Activated gamma-delta T cell (primary cell): Measurements from ENCODE around the gene SEBOX.
A peak's percentile ranks its signal among the peaks of the same experiment; 100 is the strongest.

Experiments used
- DNase-seq: peaks from one replicate; lab custom pipeline; 2025; lab: John Stamatoyannopoulos, UW

Gene SEBOX

GRCh38 chr17:28318759-28319597 lies 46.0 kb downstream of the SEBOX start, which contains the start of gene TMEM97:
TSS of gene TMEM97 (plus strand) at chr17:28319200. CDS start at chr17:28319240, 40 bp downstream.
- peak; percentile 84 for DNase-seq

DNA sequence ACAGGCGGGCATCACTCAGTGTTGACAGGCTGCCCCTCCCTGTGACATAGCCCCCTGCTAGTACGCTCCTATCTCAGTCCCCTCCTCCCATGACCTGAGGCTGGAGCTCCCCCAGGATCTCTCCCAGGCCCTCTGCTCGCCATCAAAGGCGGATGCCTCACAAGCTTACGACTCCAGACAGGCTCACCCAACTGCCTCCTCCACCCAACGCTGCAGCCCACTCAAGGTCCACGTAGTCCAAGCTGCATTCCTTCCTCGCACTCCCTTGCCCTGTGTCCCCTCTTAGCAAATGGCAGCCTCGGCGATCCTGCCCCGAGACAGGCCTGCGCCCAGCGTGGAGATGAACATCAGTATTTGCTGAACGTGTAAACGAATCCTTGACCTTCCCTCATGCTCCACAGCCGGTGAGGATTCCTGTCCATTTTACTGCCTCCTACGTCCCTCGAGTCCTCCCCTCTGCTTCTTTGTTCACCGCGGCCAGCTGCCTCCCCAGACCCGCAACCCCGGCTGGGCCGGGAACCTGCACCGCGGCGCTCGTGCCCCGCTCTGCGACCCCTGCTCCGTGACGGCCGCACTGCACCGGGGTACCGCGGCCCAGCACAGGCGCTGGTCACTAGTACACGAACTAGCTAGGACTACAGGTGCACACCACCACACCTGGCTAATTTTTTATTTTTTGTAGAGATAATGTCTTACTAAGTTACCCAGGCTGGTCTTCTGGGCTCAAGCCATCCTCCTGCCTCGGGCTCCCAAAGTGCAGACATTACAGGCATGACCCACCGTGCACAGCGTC lies 46.8 kb downstream of the SEBOX start:
- DNase-seq: no peak

GRCh38 chr17:28317099-28317965 lies 47.7 kb downstream of the SEBOX start:
- DNase-seq: no peak

GRCh38 chr17:28315846-28316705 lies 48.9 kb downstream of the SEBOX start:
- DNase-seq: no peak

DNA sequence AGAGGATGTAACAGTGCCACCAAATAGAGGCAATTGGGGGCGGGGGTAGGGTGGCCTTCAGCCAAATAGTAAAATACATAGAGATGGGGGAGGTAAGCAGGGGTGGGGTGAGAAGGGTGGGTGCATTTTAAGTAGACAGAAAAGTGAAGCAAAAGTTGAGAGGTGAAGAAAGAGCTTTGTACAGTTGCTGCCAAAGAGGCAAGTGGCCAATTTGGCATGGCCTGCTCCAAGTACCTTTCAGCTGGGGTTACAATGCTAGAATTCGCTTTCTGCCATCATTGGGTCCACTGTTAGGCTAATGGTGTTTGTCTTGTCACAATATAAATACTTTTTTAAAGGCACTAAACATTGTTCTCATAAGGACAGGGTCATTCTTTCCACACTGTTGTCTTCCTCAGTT lies 51.2 kb downstream of the SEBOX start:
- no peak for DNase-seq
